GM13977 (cell line): ENCODE measurements around the gene FTO.

Experiments used
- DNase-seq: peaks from one replicate; pipeline ENCODE4 v3.0.0; 2012; ENCODE audit warnings: low spot score
- in situ Hi-C: fragments of 300-500 bp; cut with MboI; formaldehyde crosslinking; loops from one replicate; pipeline ENCODE4 v1.12.0; 2022; ENCODE audit warnings: low sequenced_read_pairs, low pct_unique_long_range_greater_than_20kb, mixed read lengths, inconsistent platforms; ENCODE audit not compliant: unreplicated experiment
- TF ChIP-seq, protein P1 (sequence below): IDR thresholded peaks from 2 replicates; pipeline ENCODE4 v1.5.1; 2012; ENCODE audit warnings: mild to moderate bottlenecking, control low read depth; ENCODE audit not compliant: insufficient read depth; ENCODE audit errors: extremely low read depth, missing control alignments

Gene FTO

GRCh38 chr16:54175169-54175551 is 471.2 kb downstream of the FTO start:
- TF ChIP-seq, protein P1, sequence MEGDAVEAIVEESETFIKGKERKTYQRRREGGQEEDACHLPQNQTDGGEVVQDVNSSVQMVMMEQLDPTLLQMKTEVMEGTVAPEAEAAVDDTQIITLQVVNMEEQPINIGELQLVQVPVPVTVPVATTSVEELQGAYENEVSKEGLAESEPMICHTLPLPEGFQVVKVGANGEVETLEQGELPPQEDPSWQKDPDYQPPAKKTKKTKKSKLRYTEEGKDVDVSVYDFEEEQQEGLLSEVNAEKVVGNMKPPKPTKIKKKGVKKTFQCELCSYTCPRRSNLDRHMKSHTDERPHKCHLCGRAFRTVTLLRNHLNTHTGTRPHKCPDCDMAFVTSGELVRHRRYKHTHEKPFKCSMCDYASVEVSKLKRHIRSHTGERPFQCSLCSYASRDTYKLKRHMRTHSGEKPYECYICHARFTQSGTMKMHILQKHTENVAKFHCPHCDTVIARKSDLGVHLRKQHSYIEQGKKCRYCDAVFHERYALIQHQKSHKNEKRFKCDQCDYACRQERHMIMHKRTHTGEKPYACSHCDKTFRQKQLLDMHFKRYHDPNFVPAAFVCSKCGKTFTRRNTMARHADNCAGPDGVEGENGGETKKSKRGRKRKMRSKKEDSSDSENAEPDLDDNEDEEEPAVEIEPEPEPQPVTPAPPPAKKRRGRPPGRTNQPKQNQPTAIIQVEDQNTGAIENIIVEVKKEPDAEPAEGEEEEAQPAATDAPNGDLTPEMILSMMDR: no peak
- no peak for DNase-seq
- in situ Hi-C loops: no loop called here

DNA sequence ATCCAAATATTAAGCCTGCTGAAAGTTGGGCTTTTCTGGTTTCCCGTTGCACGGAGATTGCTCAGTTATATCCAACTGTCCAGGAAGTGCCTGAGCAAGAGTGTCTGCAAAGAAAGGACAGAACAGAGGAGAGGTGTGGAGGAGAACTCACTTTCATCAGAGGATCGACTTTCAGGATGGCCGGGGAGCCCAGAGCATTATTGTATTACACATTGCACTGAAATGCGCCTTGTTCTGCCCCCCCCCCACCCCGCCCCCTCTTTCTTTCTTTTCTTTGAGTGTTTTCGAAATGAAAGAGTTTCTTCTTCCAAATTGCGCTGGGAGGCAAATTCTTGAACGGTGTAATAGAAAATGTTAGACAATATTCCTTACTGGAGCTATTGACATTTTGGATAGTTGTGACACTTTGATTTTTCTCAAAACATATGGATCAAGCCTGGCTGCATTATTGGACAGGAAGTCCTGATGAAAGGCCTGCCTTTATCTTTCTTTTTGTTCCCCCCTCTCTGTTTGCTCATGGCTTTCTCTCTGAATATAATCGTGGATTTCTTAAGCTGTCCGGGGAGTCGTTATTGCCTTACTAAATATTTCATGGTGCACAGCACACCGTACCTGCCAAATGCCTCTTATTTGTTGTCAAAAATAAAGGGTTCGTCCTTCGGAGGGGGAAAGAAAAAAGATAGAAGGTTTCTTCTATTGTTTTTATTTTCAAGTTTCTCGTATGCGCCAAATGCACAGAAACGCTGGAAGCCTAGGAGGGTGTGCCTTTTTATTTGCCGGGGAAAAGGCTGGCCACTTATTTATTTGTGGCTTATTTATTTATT is 471.8 kb downstream of the FTO start:
- in situ Hi-C loops: no loop called here
- TF ChIP-seq, protein P1: no peak
- no peak for DNase-seq

DNA sequence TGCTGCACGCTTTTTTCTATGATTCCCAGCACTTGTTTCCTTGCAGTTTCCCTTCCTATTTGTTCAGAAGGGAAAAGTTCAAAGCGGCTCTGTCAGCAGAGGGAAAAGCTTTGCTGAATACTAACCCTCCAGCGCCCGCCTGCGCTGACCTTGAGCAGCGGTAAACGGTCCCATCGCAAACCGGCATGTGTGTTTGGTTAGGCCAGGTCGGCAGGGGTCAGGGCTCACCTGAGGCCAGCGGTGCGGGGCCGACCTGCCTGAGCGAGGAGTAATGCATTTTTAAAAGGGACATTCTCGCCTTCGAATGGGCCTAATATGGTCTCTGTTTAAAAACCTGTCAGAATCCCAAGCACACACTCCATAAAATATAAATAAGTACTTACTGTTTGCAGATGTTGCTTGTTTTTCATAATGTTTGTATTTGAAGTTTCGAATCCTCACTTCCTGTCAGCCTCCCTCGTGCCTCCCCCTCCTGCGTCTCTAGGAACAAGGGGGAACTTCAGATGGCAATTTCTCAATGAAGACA is 472.5 kb downstream of the FTO start:
- TF ChIP-seq, protein P1: no peak
- in situ Hi-C loops: no loop called here
- DNase-seq: no peak

- DNase-seq: no peak
- in situ Hi-C loops: no loop called here
- TF ChIP-seq, protein P1: no peak
Observed at GRCh38 chr16:54177052-54177861, 473.3 kb downstream of the FTO start.

DNA sequence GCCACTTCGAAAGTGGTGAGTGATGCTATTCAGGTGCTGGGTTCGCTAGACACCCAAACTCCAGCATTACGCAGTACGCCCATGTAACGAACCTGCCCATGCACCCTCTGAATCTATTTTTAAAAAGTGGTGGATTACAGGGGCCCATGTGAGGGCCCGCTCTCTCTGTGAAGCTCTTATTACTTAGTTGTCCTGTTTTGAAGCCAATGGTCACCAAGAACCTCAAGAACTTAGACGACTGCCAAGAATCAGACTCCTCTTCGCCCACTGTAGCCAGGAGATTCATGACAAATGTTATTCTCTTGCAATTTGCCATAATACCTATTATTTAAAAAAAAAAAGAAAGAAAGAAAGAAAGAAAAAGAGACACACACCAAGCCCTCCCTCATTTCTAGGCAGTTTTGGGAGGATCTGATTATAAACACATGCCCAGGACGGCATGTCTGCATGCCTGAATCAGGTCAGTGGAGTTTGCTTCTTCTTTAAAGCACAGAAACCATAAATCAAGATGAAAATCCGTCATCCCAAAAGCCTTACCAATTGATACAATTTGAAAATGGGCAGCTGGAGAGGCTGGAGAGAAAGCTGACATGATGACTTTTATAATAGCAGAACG is 474.0 kb downstream of the FTO start:
- TF ChIP-seq, protein P1: no peak
- in situ Hi-C loops: no loop called here
- DNase-seq: no peak

DNA sequence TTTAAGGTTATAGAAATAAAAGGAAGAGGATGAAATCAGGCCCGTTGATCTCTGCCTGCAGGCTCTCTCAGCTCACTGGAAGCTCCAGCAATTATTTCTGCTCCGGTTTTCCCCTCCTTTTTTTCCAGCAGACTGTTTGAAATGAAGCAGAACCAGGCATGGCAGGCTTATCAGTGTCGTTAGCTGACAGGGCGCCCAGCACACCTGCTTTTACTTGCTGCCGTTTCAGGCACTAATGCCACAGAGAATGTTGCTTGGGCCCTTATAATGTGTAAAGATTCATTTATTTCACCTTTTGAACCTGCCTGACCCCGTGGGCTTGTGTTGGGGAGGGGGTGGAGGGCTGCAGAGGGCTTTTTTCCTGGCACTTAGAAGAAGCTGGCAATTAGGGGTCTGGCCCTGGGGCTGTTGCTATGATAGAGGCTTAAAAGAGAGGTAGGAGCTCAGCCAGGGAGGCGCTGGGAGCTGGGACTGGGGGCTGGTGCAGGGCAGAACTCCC is 474.6 kb downstream of the FTO start:
- TF ChIP-seq, protein P1: no peak
- DNase-seq: no peak
- in situ Hi-C loops: no loop called here
